H1 (cell line): ENCODE results near the gene ARL6IP6. TPM values are rescaled to one million over a fixed set of nuclear protein-coding genes. Genes with fewer than 3 reads are reported as not detected.

Experiments
- CTCF ChIA-PET: fragments of 300-600 bp; sonication (Branson Sonifier 250); formaldehyde crosslinking; loops from one replicate; lab custom pipeline; 2021; ENCODE audit not compliant: partially characterized antibody; lab: Charles Lee
- POLR2A ChIA-PET: fragments of 300-600 bp; sonication (Branson Sonifier 250); formaldehyde crosslinking; loops from one replicate; lab custom pipeline; 2021; ENCODE audit warnings: inconsistent platforms; ENCODE audit not compliant: partially characterized antibody; lab: Charles Lee
- DNase-seq, 2 experiments: peaks; one replicate each; pipeline versions ENCODE4 v3.0.0 to v3.0.0-alpha.2; 2010 to 2022; ENCODE audit warnings: low spot score in 2 of 2, low read depth in 1 of 2, mixed read lengths in 1 of 2
- FAIRE-seq: peaks from 2 replicates; lab custom pipeline; 2011; peaks lifted over from hg19 to GRCh38; lab: Jason Lieb, UNC
- H2AFZ ChIP-seq: 2 replicates; pipeline ENCODE4 v1.8.1; 2012; ENCODE audit warnings: low read length, inconsistent platforms
- H2AK5ac ChIP-seq: 2 replicates; pipeline ENCODE4 v1.6.1; 2013; ENCODE audit warnings: low read depth, low read length
- H2BK120ac ChIP-seq: replicated peaks from 2 replicates; pipeline ENCODE3; 2013; ENCODE audit warnings: low read depth, low read length, inconsistent platforms
- H2BK12ac ChIP-seq: 2 replicates; pipeline ENCODE4 v1.6.1; 2013; ENCODE audit warnings: low read depth, low read length
- H2BK15ac ChIP-seq: 2 replicates; pipeline ENCODE4 v1.6.1; 2013; ENCODE audit warnings: low read length
- H2BK20ac ChIP-seq: 2 replicates; pipeline ENCODE4 v1.6.1; 2013; ENCODE audit warnings: low read length
- H2BK5ac ChIP-seq: 2 replicates; pipeline ENCODE4 v1.6.1; 2013; ENCODE audit warnings: low read depth, low read length
- H3K14ac ChIP-seq: 2 replicates; pipeline ENCODE4 v1.6.1; 2013; ENCODE audit warnings: inconsistent platforms; ENCODE audit not compliant: insufficient read length
- H3K18ac ChIP-seq: 2 replicates; pipeline ENCODE4 v1.6.1; 2013; ENCODE audit warnings: low read length; ENCODE audit errors: extremely low read depth
- H3K23ac ChIP-seq: 2 replicates; pipeline ENCODE4 v1.6.1; 2013; ENCODE audit warnings: inconsistent platforms; ENCODE audit not compliant: insufficient read length
- H3K23me2 ChIP-seq: 2 replicates; pipeline ENCODE4 v1.6.1; 2013; ENCODE audit warnings: low read depth, low read length
- H3K27ac ChIP-seq: 2 replicates; pipeline ENCODE4 v1.6.1; 2011; ENCODE audit warnings: low read depth, low read length, inconsistent platforms
- H3K27me3 ChIP-seq, 4 experiments: replicated peaks in 1 of 4; 1 replicate in 1 of 4; 2 replicates in 3 of 4; pipeline versions ENCODE4 v1.6.1 to v1.8.1; 2011 to 2013; ENCODE audit warnings: low read length in 3 of 4, mild to moderate bottlenecking in 3 of 4, inconsistent platforms in 2 of 4, mixed read lengths in 2 of 4, moderate library complexity in 1 of 4; ENCODE audit not compliant: control insufficient read depth in 3 of 4, insufficient read depth in 3 of 4; ENCODE audit errors: extremely low read depth in 1 of 4
- H3K36me3 ChIP-seq, 4 experiments: 2 replicates each; pipeline versions ENCODE4 v1.6.1 to v1.8.1; 2011 to 2013; ENCODE audit warnings: mild to moderate bottlenecking in 4 of 4, low read length in 3 of 4, moderate library complexity in 2 of 4, control low read depth in 1 of 4, inconsistent platforms in 1 of 4; ENCODE audit not compliant: insufficient read depth in 4 of 4, control insufficient read depth in 2 of 4
- H3K4ac ChIP-seq: replicated peaks from 2 replicates; pipeline ENCODE3; 2013; ENCODE audit warnings: low read length, low read depth, mixed read lengths, inconsistent platforms; ENCODE audit not compliant: insufficient read length
- H3K4me1 ChIP-seq, 4 experiments: replicated peaks in 1 of 4; 1 replicate in 1 of 4; 2 replicates in 3 of 4; pipeline versions ENCODE4 v1.6.1 to v1.8.1; 2011 to 2013; ENCODE audit warnings: low read length in 3 of 4, inconsistent platforms in 2 of 4, mixed read lengths in 1 of 4; ENCODE audit not compliant: insufficient read depth in 4 of 4, control insufficient read depth in 3 of 4
- H3K4me2 ChIP-seq, 2 experiments: 2 replicates each; pipeline versions ENCODE4 v1.6.1 to v1.8.1; 2011 to 2013; ENCODE audit warnings: low read depth in 2 of 2, low read length in 2 of 2, control low read depth in 1 of 2, inconsistent platforms in 1 of 2, mild to moderate bottlenecking in 1 of 2; ENCODE audit not compliant: insufficient read depth in 1 of 2
- H3K4me3 ChIP-seq, 4 experiments: fragments of 200-600, 300-600 bp in 1 of 4; sonication (generic), shearing (Covaris generic), sonication (Bioruptor Twin) in 1 of 4; 2 replicates each; pipeline versions ENCODE4 v1.5.1 to v1.8.1; 2011 to 2016; ENCODE audit warnings: low read length in 4 of 4, low read depth in 3 of 4, control low read depth in 2 of 4, inconsistent platforms in 2 of 4, mild to moderate bottlenecking in 2 of 4, mixed read lengths in 1 of 4, moderate library complexity in 1 of 4; ENCODE audit not compliant: insufficient read depth in 2 of 4; ENCODE audit errors: extremely low read depth in 1 of 4
- H3K56ac ChIP-seq: replicated peaks from 2 replicates; pipeline ENCODE3; 2013; ENCODE audit warnings: low read depth, mild to moderate bottlenecking, mixed read lengths, low read length, inconsistent platforms; ENCODE audit not compliant: insufficient read length
- H3K79me1 ChIP-seq: 2 replicates; pipeline ENCODE4 v1.6.1; 2013; ENCODE audit warnings: low read depth, low read length, control low read depth
- H3K79me2 ChIP-seq, 2 experiments: 2 replicates each; pipeline versions ENCODE4 v1.6.1 to v1.8.1; 2012 to 2013; ENCODE audit warnings: low read length in 2 of 2, mild to moderate bottlenecking in 2 of 2, inconsistent platforms in 1 of 2; ENCODE audit not compliant: insufficient read depth in 2 of 2, control insufficient read depth in 1 of 2
- H3K9ac ChIP-seq, 4 experiments: replicated peaks in 1 of 4; 1 replicate in 1 of 4; 2 replicates in 3 of 4; pipeline versions ENCODE4 v1.6.1 to v1.8.1; 2011 to 2013; ENCODE audit warnings: low read depth in 3 of 4, low read length in 3 of 4, control low read depth in 2 of 4, mild to moderate bottlenecking in 2 of 4, moderate library complexity in 2 of 4, inconsistent platforms in 1 of 4; ENCODE audit errors: extremely low read depth in 1 of 4
- H3K9me3 ChIP-seq, 2 experiments: 2 replicates each; pipeline versions ENCODE4 v1.6.1 to v1.8.1; 2012 to 2013; ENCODE audit warnings: mild to moderate bottlenecking in 2 of 2, moderate library complexity in 2 of 2, control low read depth in 1 of 2, inconsistent platforms in 1 of 2, low read depth in 1 of 2, low read length in 1 of 2, mixed read lengths in 1 of 2; ENCODE audit not compliant: insufficient read depth in 2 of 2
- H4K20me1 ChIP-seq, 2 experiments: replicated peaks in 1 of 2; 2 replicates each; pipeline versions ENCODE3 to v1.8.1; 2011 to 2013; ENCODE audit warnings: inconsistent platforms in 2 of 2, low read length in 2 of 2, mild to moderate bottlenecking in 1 of 2; ENCODE audit not compliant: insufficient read depth in 2 of 2, control insufficient read depth in 1 of 2
- H4K5ac ChIP-seq: 2 replicates; pipeline ENCODE4 v1.6.1; 2013; ENCODE audit warnings: low read length, low read depth, mixed read lengths, inconsistent platforms; ENCODE audit not compliant: insufficient read length
- H4K8ac ChIP-seq: 2 replicates; pipeline ENCODE4 v1.8.0; 2013; ENCODE audit warnings: mild to moderate bottlenecking, moderate library complexity, low read length, inconsistent platforms; ENCODE audit not compliant: insufficient read depth; ENCODE audit errors: extremely low read depth
- H4K91ac ChIP-seq: replicated peaks from 2 replicates; pipeline ENCODE3; 2013; ENCODE audit warnings: low read length, mixed read lengths, inconsistent platforms; ENCODE audit not compliant: insufficient read length
- BCL11A ChIP-seq, 2 experiments: IDR thresholded peaks; one replicate each; pipeline ENCODE4 v1.6.1; 2011; ENCODE audit warnings: low read depth in 2 of 2, low read length in 2 of 2, mild to moderate bottlenecking in 2 of 2
- CBX8 ChIP-seq: fragments of 300-800, 300-1000 bp; sonication (generic); IDR thresholded peaks from 2 replicates; pipeline ENCODE4 v1.7.1; 2016; ENCODE audit warnings: low read depth, low read length, borderline replicate concordance
- CHD1 ChIP-seq: IDR thresholded peaks from 2 replicates; pipeline ENCODE4 v1.6.1; 2012; ENCODE audit warnings: low read depth, low read length, improper control_type of control experiment
- EGR1 ChIP-seq: IDR thresholded peaks from 2 replicates; pipeline ENCODE4 v1.6.1; 2011; ENCODE audit warnings: low read depth, low read length, borderline replicate concordance
- EP300 ChIP-seq, 2 experiments: IDR thresholded peaks; 1 replicate in 1 of 2; 2 replicates in 1 of 2; pipeline ENCODE4 v1.6.1; 2011 to 2012; ENCODE audit warnings: low read depth in 2 of 2, low read length in 2 of 2, mild to moderate bottlenecking in 2 of 2, borderline replicate concordance in 1 of 2, inconsistent platforms in 1 of 2, moderate library complexity in 1 of 2
- HDAC2 ChIP-seq, 2 experiments: fragments of 300-600 bp in 1 of 2; sonication (generic) in 1 of 2; IDR thresholded peaks; 2 replicates each; pipeline ENCODE4 v1.6.1; 2011 to 2012; ENCODE audit warnings: low read depth in 2 of 2, low read length in 2 of 2, mild to moderate bottlenecking in 2 of 2, moderate library complexity in 2 of 2, borderline replicate concordance in 1 of 2, inconsistent platforms in 1 of 2
- JUND ChIP-seq: IDR thresholded peaks from 2 replicates; pipeline ENCODE4 v1.6.1; 2011; ENCODE audit warnings: mild to moderate bottlenecking, improper control_type of control experiment, low read length
- SIN3A ChIP-seq, 2 experiments: IDR thresholded peaks in 1 of 2; conservative IDR thresholded peaks in 1 of 2; 2 replicates each; pipeline ENCODE4 v1.6.1; 2011 to 2012; ENCODE audit warnings: low read length in 2 of 2, improper control_type of control experiment in 1 of 2, low read depth in 1 of 2, mild to moderate bottlenecking in 1 of 2
- SIRT6 ChIP-seq: IDR thresholded peaks from one replicate; pipeline ENCODE4 v1.7.1; 2012; ENCODE audit warnings: low read length, inconsistent platforms
- SUZ12 ChIP-seq: fragments of 200-600 bp; sonication (generic); IDR thresholded peaks from 2 replicates; pipeline ENCODE4 v1.6.1; 2012; ENCODE audit warnings: mild to moderate bottlenecking, inconsistent platforms, low read length, moderate library complexity, mixed read lengths
- WGBS, 2 experiments: shearing (Covaris generic) in 1 of 2; methylation state at CpG; one replicate each; pipeline versions ENCODE4 v1.1.6 to v1.1.7; 2013 to 2015; ENCODE audit warnings: low lambda C conversion rate in 2 of 2, mixed read lengths in 2 of 2, inconsistent platforms in 1 of 2, low coverage in 1 of 2, missing lambda C conversion rate in 1 of 2; ENCODE audit not compliant: insufficient replicate concordance in 2 of 2, insufficient coverage in 1 of 2, insufficient read length in 1 of 2; ENCODE audit errors: extremely low coverage in 1 of 2, missing lambda C conversion rate in 1 of 2; 5-methylcytosine and 5-hydroxymethylcytosine counted together
- polyA plus RNA-seq, 7 experiments: library from polyadenylated mRNA; depleted of rRNA in 3 of 7; stranded (reverse) in 5 of 7; unstranded in 2 of 7; fragments of >200 nt in 5 of 7; fragments of 200-250 nt in 2 of 7; gene quantifications; 1 replicate in 5 of 7; 2 replicates in 1 of 7; 4 replicates in 1 of 7; pipeline versions ENCODE4 v1.2.1 to v1.2.3, GENCODE V29; 2011 to 2013; ENCODE audit warnings: missing spikeins in 2 of 7, mixed read lengths in 2 of 7
- total RNA-seq: library from RNA; stranded (reverse); fragmentation: NEBNext Ultra II Directional; extraction: Animal tissue kit (Norgen Biotek cat#: 25700); gene quantifications from 2 replicates; pipeline ENCODE4 v1.2.1, GENCODE V29; 2021
- TF ChIP-seq, protein P1 (sequence below): IDR thresholded peaks from 2 replicates; pipeline ENCODE4 v1.6.1; 2011; ENCODE audit warnings: low read length, improper control_type of control experiment
- TF ChIP-seq, protein P2 (sequence below): IDR thresholded peaks from 2 replicates; pipeline ENCODE4 v1.6.1; 2012; ENCODE audit warnings: inconsistent platforms

The ARL6IP6 gene
- total and polyA plus RNA-seq, 2 of the 8 experiments (the other 6 are each of a cell fraction or from before 2014, with no cell fraction given): 47.3 to 92.9 TPM

DNA sequence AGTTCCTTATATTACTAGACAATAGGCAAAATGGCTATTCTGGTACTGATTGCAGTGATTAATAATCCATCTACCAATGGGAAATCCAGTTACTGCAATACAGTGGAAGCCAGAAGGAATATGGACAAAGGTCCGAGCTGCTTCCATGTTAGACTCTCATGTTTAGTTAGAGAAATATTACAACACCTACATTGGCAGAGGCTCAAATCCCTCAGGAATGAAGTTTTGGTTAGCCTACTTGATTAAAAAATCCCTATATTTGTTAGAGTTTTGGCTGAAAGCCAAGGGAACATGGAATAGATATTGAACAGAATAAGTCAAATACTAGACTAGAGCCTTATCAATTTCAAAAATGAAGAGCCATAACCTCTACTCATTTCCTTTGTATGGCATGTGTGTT lies 48.5 kb downstream of the ARL6IP6 start:
- Histone ChIP-seq H2BK120ac (no peak overlapping the region), H4K91ac (no peak overlapping the region), H3K4me2 (no peak overlapping the region), H4K5ac (no peak overlapping the region), H4K20me1 (no peaks in the 10 kb centered on the region), H3K4me1 (no peaks in the 10 kb centered on the region), H3K9me3 (no peaks in the 10 kb centered on the region), H2BK20ac (no peak overlapping the region), H2AK5ac (no peak overlapping the region), H3K79me1 (no peaks in the 10 kb centered on the region), H3K4me3 (no peak overlapping the region), H3K23me2 (no peaks in the 10 kb centered on the region; the same call in 1 of the 2 replicates), H3K56ac (no peak overlapping the region), H3K27ac (no peak overlapping the region), H3K18ac (no peak overlapping the region), H3K4ac (no peak overlapping the region), H2BK15ac (no peak overlapping the region), H2BK5ac (no peak overlapping the region), H3K9ac (no peak overlapping the region), H3K36me3 (no peaks in the 10 kb centered on the region; a peak in 1 of 8 replicates), H3K79me2 (no peaks in the 10 kb centered on the region), H2BK12ac (no peak overlapping the region), H3K23ac (no peak overlapping the region), H4K8ac (no peak overlapping the region), H3K27me3 (no peaks in the 10 kb centered on the region), H3K14ac (no peak overlapping the region), H2AFZ (no peak overlapping the region)
- ChIA-PET CTCF (interaction anchor here (0.7 to 1.8 kb wide), 2 partner anchors 12 to 24 kb away, joined by 3 to 6 read pairs; no protein-coding TSS in a partner anchor), POLR2A (no interaction called here)
- no peak for DNase-seq
- 88% methylated on average over 1 of the region's 1 CpG; no CpG with 5 or more reads in 1 of the 2 experiments for WGBS, 2 experiments
- FAIRE-seq: no peak
- TF ChIP-seq EGR1 (no peak), SIN3A (conservative IDR thresholded peaks at IDR 0.05 in 1 of 2, IDR thresholded peaks at IDR 0.05 in 1 of 2; ENCODE audit: low read depth in 1 of 2, low read length in 2 of 2) (no peak), SUZ12 (no peak), CHD1 (no peak), CBX8 (no peak), JUND (no peak), SIRT6 (no peak), BCL11A (IDR thresholded peaks at IDR 0.05; ENCODE audit: low read depth in 2 of 2, low read length in 2 of 2) (no peak), EP300 (IDR thresholded peaks at IDR 0.05; ENCODE audit: borderline replicate concordance in 1 of 2, low read depth in 2 of 2, low read length in 2 of 2) (no peak), HDAC2 (IDR thresholded peaks at IDR 0.05; ENCODE audit: borderline replicate concordance in 1 of 2, low read depth in 2 of 2, low read length in 2 of 2) (no peak)
- TF ChIP-seq, protein P1, sequence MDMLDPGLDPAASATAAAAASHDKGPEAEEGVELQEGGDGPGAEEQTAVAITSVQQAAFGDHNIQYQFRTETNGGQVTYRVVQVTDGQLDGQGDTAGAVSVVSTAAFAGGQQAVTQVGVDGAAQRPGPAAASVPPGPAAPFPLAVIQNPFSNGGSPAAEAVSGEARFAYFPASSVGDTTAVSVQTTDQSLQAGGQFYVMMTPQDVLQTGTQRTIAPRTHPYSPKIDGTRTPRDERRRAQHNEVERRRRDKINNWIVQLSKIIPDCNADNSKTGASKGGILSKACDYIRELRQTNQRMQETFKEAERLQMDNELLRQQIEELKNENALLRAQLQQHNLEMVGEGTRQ: no peak
- TF ChIP-seq, protein P2, sequence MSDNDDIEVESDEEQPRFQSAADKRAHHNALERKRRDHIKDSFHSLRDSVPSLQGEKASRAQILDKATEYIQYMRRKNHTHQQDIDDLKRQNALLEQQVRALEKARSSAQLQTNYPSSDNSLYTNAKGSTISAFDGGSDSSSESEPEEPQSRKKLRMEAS: no peak
